ENCODE results near the gene MERTK.

Gene MERTK

DNA sequence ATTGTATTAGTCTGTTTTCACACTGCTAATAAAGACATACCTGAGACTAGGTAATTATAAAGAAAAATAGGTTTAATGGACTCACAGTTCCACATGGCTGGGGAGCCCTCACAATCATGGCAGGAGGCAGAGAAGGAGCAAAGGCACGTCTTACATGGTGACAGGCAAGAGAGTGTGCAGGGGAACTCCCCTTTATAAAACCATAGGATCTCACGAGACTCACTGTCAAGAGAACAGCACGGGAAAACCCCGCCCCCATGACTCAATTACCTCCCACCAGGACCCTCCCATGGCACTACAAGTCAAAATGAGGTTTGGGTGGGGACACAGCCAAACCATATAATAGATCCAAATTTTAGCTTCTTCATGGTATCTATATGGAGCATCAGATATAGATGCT, 87.1 kb downstream of the MERTK start:
- no peak for DNase-seq (ENCODE audit: insufficient read length, low spot score)
- TF ChIP-seq, protein P1, sequence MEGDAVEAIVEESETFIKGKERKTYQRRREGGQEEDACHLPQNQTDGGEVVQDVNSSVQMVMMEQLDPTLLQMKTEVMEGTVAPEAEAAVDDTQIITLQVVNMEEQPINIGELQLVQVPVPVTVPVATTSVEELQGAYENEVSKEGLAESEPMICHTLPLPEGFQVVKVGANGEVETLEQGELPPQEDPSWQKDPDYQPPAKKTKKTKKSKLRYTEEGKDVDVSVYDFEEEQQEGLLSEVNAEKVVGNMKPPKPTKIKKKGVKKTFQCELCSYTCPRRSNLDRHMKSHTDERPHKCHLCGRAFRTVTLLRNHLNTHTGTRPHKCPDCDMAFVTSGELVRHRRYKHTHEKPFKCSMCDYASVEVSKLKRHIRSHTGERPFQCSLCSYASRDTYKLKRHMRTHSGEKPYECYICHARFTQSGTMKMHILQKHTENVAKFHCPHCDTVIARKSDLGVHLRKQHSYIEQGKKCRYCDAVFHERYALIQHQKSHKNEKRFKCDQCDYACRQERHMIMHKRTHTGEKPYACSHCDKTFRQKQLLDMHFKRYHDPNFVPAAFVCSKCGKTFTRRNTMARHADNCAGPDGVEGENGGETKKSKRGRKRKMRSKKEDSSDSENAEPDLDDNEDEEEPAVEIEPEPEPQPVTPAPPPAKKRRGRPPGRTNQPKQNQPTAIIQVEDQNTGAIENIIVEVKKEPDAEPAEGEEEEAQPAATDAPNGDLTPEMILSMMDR (IDR thresholded peaks at IDR 0.05; ENCODE audit: insufficient read depth, missing control alignments): no peak
- no peak for FAIRE-seq

DNA sequence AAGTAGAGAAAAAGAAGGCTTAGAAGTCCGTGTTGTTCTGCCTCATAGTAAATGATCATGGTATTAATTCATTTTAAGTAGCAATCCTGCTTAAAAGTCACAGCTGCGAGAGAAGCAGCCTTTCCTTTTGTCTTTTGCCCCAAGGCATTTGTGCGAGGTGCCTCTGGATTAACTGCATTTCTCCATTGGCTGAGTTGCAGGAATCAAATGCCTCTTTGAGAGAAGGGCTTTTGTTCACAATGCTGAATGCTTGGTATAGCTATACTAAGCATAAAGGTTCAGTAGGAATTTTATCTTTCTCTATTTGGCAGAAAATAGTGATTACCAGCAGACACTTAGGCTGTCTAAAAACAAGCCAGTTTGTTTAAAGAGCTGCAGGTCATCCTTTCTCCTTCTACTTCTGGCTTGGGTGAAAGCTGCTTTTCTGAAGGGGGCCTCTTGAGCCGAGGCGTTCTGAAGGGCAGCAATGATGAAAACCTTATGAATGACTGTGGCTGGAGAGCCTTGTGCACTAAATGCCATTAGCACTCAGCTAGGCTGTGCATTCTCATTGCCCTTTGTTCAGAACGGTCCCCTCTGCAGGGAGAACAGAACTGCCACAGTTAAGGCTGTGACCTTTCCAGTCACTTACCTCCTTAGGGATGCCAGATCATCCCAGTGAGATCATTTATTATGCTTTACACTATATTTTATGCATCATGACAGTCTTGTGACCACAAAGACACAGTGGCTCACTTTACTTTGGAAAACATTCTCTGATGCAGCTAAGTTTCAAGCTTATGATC, 87.9 kb downstream of the MERTK start:
- TF ChIP-seq, protein P1 (IDR thresholded peaks at IDR 0.05; ENCODE audit: insufficient read depth, missing control alignments): no peak
- no peak for FAIRE-seq
- no peak for DNase-seq (ENCODE audit: insufficient read length, low spot score)

GRCh38 chr2:111990375-111990774, 92.0 kb downstream of the MERTK start:
- DNase-seq (ENCODE audit: insufficient read length, low spot score) (no peak), FAIRE-seq (no peak)
- TF ChIP-seq, protein P1 (IDR thresholded peaks at IDR 0.05; ENCODE audit: insufficient read depth, missing control alignments): no peak

DNA sequence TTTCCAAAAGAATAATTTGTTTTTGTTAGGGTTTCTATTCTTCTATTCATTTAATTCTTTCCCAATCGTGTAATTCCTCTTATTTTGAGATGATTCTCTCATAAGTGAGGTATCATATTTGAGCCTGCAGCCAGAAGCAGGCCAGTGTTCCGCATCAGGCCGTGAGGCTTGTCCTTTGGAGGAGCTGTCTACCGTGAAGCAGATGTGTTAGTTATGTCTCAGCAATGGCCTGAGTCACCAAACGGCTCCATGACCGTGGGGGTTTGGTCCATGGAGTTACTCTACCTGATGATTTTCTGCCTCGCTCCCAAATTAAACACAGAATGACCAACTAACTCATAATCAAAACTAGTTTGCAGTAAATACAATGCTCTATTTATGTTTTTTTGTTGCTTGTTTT, 92.4 kb downstream of the MERTK start:
- DNase-seq (ENCODE audit: insufficient read length, low spot score): no peak
- TF ChIP-seq, protein P1 (IDR thresholded peaks at IDR 0.05; ENCODE audit: insufficient read depth, missing control alignments): no peak
- FAIRE-seq: no peak

- DNase-seq (ENCODE audit: insufficient read length, low spot score) (no peak), FAIRE-seq (no peak)
- TF ChIP-seq, protein P1 (IDR thresholded peaks at IDR 0.05; ENCODE audit: insufficient read depth, missing control alignments): no peak
These were observed 95.6 kb downstream of the MERTK start for GRCh38 chr2:111994042-111994441.

- TF ChIP-seq, protein P1 (IDR thresholded peaks at IDR 0.05; ENCODE audit: insufficient read depth, missing control alignments): no peak
- DNase-seq (ENCODE audit: insufficient read length, low spot score): no peak
- FAIRE-seq: no peak
These were observed 96.7 kb downstream of the MERTK start for GRCh38 chr2:111995148-111995547.

DNA sequence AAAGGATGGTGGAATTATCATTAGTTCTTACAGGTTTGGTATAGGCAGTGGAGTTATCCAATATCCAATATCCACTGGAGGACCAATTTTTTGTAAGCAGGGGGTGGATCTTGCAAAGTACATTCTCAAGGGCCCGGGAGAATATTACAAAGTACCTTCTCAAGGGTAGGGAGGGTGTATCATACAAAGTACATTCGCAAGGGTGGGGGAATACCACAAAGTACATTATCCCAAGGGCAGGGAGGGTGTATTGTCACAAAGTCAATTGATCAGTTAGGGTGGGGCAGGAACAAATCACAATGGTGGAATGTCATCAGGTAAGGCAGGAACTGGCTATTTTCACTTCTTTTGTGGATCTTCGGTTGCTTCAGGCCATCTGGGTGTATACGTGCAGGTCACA, 101.4 kb downstream of the MERTK start:
- TF ChIP-seq, protein P1 (IDR thresholded peaks at IDR 0.05; ENCODE audit: insufficient read depth, missing control alignments): no peak
- no peak for FAIRE-seq
- DNase-seq (ENCODE audit: insufficient read length, low spot score): no peak

All from D721Med (cell line).